ENCODE data around the gene UROC1. TPM values are rescaled to one million over a fixed set of nuclear protein-coding genes. Genes with fewer than 3 reads are reported as not detected.

UROC1 gene
- total RNA-seq, 1 experiment from 2014 or later: not detected

DNA sequence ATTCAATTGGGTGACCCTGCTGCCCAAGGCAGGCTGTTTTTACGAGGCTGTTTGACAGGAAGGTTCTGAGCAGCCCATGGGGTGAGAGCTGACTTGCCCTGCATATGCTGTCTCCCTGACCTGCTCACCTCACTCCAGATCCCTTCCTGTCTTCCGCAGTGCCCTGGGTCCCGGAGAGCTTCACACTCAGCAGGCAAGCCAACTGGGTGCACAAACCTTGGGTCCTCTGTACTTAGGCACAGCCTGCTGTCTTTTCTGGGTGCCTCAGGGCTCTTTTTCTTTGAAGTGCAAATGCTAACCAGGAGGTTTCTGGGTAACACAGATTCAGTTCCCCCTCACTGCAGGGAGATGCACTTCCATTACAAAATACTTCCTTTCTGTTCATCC, 74.7 kb downstream of the UROC1 start:
- Histone ChIP-seq H3K9ac (ENCODE audit: low read length) (no peak overlapping the region), H2AFZ (ENCODE audit: low read depth, low read length, poor library complexity, severe bottlenecking) (no peak overlapping the region), H3K27me3 (ENCODE audit: insufficient read depth, low read length) (no peaks in the 10 kb centered on the region), H3K4me3 (replicated peaks in 1 of 2; ENCODE audit: low read depth in 1 of 2, low read length in 2 of 2) (no peak overlapping the region), H3K4me1 (ENCODE audit: control insufficient read depth in 1 of 2, insufficient read depth in 2 of 2, low read length in 2 of 2) (no peaks in the 10 kb centered on the region), H3K79me2 (ENCODE audit: insufficient read depth, low read length) (no peaks in the 10 kb centered on the region), H3K36me3 (ENCODE audit: control insufficient read depth in 1 of 2, insufficient read depth in 2 of 2, low read length in 2 of 2) (peaks cover 0 to 6% of the 10 kb centered on the region in 2 experiments; a peak in 2 of 4 replicates), H4K20me1 (ENCODE audit: insufficient read depth) (no peaks in the 10 kb centered on the region), H3K9me2 (ENCODE audit: insufficient read depth) (no peaks in the 10 kb centered on the region), H3K4me2 (ENCODE audit: low read length) (no peak overlapping the region), H3K9me3 (ENCODE audit: control insufficient read depth in 1 of 2, insufficient read depth in 1 of 2, low read depth in 1 of 2, low read length in 2 of 2) (no peaks in the 10 kb centered on the region), H3K27ac (ENCODE audit: low read depth, low read length) (no peak overlapping the region)
- CTCF ChIA-PET: no interaction called here
- BruUV-seq (replicated peaks): no TSS peak
- RAD21 ChIA-PET (ENCODE audit: low non-redundant PET in 1 of 2, low total read pairs in 2 of 2, uncharacterized antibody in 2 of 2, unreplicated experiment in 2 of 2): no interaction called here
- DNase-seq (ENCODE audit: low read depth, low spot score) (no peak), ATAC-seq (no peak)
- no peak for TF ChIP-seq EGR1 (IDR thresholded peaks at IDR 0.05; ENCODE audit: low read depth)
- no peak for TF ChIP-seq YY1 (IDR thresholded peaks at IDR 0.05; ENCODE audit: extremely low read depth, insufficient replicate concordance, low read depth, low read length)
- TF ChIP-seq, protein P1, sequence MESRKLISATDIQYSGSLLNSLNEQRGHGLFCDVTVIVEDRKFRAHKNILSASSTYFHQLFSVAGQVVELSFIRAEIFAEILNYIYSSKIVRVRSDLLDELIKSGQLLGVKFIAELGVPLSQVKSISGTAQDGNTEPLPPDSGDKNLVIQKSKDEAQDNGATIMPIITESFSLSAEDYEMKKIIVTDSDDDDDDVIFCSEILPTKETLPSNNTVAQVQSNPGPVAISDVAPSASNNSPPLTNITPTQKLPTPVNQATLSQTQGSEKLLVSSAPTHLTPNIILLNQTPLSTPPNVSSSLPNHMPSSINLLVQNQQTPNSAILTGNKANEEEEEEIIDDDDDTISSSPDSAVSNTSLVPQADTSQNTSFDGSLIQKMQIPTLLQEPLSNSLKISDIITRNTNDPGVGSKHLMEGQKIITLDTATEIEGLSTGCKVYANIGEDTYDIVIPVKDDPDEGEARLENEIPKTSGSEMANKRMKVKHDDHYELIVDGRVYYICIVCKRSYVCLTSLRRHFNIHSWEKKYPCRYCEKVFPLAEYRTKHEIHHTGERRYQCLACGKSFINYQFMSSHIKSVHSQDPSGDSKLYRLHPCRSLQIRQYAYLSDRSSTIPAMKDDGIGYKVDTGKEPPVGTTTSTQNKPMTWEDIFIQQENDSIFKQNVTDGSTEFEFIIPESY (IDR thresholded peaks at IDR 0.05; ENCODE audit: extremely low read depth, insufficient replicate concordance, low read length): no peak
- TF ChIP-seq POLR2AphosphoS5 (IDR thresholded peaks at IDR 0.05; ENCODE audit: low read depth, low read length): no peak
- no peak for TF ChIP-seq EZH2phosphoT487 (IDR thresholded peaks at IDR 0.05; ENCODE audit: borderline replicate concordance)
- no peak for TF ChIP-seq POLR2A (IDR thresholded peaks at IDR 0.05; ENCODE audit: borderline replicate concordance, extremely low read depth, insufficient read depth, insufficient read length)
- TF ChIP-seq SRF (IDR thresholded peaks at IDR 0.05; ENCODE audit: low read depth): no peak
- no peak for TF ChIP-seq ZFX (IDR thresholded peaks at IDR 0.05)
- TF ChIP-seq, protein P2, sequence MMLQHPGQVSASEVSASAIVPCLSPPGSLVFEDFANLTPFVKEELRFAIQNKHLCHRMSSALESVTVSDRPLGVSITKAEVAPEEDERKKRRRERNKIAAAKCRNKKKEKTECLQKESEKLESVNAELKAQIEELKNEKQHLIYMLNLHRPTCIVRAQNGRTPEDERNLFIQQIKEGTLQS (IDR thresholded peaks at IDR 0.05): no peak
- TF ChIP-seq, protein P3, sequence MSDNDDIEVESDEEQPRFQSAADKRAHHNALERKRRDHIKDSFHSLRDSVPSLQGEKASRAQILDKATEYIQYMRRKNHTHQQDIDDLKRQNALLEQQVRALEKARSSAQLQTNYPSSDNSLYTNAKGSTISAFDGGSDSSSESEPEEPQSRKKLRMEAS (IDR thresholded peaks at IDR 0.05): no peak
- POLR2A ChIA-PET: no interaction called here
- intact Hi-C loops (cut with micrococcal nuclease): no loop called here

Data from HCT116 (cell line).